ENCODE results near the gene THSD4. TPM values are rescaled to one million over a fixed set of nuclear protein-coding genes. Genes with fewer than 3 reads are reported as not detected.

THSD4 gene
- total RNA-seq, 1 experiment from 2014 or later = 0.29 TPM

DNA sequence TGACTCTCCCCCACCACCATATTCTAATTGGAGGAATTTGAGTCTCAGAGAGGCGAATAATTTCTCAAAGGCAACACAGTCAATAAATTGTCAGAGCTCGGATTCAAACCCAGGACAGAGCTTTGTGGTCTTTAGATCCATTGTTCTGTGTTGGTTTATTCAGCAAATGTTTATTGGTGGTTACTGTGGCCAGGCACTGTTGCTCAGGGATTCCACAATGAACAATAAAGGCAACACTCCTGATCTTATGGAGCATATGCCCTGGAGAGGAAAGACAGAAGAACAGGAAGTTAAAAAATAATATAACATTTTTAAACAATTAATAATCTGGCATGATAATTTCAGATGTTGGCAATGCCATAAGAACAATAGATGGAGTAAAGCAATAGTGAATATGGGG is 403.4 kb downstream of the THSD4 start:
- Mint-ChIP-seq H3K4me1 (ENCODE audit: low read depth, unreplicated experiment) (peaks cover 24% of the 10 kb centered on the region), H3K27me3 (ENCODE audit: insufficient read depth, unreplicated experiment) (no peaks in the 10 kb centered on the region), H3K4me3 (ENCODE audit: unreplicated experiment) (no peak overlapping the region), H3K27ac (ENCODE audit: unreplicated experiment) (no peak overlapping the region), H3K36me3 (ENCODE audit: insufficient read depth, unreplicated experiment) (no peaks in the 10 kb centered on the region), H3K9me3 (ENCODE audit: unreplicated experiment) (no peaks in the 10 kb centered on the region)
- H3K4me1 ChIP-seq = peaks cover 27% of the 10 kb centered on the region
- no peaks in the 10 kb centered on the region for H3K36me3 ChIP-seq (ENCODE audit: control insufficient read depth, insufficient read depth, low read length)
- H3K9me3 ChIP-seq = no peaks in the 10 kb centered on the region
- intact Hi-C loops (cut with micrococcal nuclease; ENCODE audit: unreplicated experiment) = loop anchor here (10.0 kb wide), 1 partner anchor 64 kb away; no protein-coding TSS in a partner anchor
- no peaks in the 10 kb centered on the region for H3K27me3 ChIP-seq (replicated peaks; ENCODE audit: control insufficient read depth, insufficient read depth, low read length)
- no TSS peak for BruUV-seq (replicated peaks)
- DNase-seq = no peak
- ChIA-PET CTCF (no interaction called here), POLR2A (no interaction called here)
- no peak overlapping the region for H3K4me3 ChIP-seq (ENCODE audit: low read depth, low read length)
- TF ChIP-seq, protein P1, sequence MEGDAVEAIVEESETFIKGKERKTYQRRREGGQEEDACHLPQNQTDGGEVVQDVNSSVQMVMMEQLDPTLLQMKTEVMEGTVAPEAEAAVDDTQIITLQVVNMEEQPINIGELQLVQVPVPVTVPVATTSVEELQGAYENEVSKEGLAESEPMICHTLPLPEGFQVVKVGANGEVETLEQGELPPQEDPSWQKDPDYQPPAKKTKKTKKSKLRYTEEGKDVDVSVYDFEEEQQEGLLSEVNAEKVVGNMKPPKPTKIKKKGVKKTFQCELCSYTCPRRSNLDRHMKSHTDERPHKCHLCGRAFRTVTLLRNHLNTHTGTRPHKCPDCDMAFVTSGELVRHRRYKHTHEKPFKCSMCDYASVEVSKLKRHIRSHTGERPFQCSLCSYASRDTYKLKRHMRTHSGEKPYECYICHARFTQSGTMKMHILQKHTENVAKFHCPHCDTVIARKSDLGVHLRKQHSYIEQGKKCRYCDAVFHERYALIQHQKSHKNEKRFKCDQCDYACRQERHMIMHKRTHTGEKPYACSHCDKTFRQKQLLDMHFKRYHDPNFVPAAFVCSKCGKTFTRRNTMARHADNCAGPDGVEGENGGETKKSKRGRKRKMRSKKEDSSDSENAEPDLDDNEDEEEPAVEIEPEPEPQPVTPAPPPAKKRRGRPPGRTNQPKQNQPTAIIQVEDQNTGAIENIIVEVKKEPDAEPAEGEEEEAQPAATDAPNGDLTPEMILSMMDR (IDR thresholded peaks at IDR 0.05; ENCODE audit: insufficient read depth in 1 of 2, low read depth in 1 of 2, low read length in 1 of 2, severe bottlenecking in 1 of 2, unreplicated experiment in 1 of 2) = no peak

DNA sequence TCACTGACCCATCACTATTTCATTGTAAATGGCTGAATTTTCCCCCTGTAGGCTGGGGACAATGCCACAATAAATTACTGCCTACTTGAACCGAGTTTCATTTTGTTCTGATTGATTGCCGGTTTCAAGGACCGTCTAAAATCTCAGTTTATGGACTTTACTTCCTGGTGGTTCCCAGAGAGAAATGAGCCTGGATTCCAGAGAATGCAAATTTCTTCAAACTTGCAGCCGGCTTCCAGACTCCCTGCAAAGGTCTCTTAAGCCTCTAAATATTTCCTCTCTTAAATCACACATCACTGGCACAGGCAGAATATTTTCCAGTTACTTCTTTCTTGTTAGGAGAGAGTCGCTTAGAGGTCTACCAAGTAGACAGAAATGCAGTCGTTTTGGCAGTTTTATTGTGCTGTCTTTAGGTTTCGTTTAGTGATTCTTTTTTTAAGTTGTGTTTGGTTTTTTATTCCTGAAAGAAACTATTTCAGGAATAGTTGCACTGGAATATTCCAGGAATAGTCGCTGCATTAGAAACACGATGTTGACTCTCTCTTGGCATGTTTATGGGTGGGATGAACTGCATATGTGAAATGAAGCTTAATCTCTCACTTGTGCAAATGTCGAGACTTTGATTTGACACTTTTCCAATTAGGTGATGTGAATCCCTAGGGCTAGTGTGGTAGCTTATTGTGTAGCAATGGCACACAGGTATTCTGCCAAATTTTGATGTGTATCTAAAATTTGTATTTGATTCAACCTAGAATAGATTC is 411.0 kb downstream of the THSD4 start:
- Mint-ChIP-seq H3K36me3 (ENCODE audit: insufficient read depth, unreplicated experiment) (no peaks in the 10 kb centered on the region), H3K27me3 (ENCODE audit: insufficient read depth, unreplicated experiment) (no peaks in the 10 kb centered on the region), H3K4me1 (ENCODE audit: low read depth, unreplicated experiment) (peaks cover 4% of the 10 kb centered on the region), H3K4me3 (ENCODE audit: unreplicated experiment) (no peak overlapping the region), H3K9me3 (ENCODE audit: unreplicated experiment) (no peaks in the 10 kb centered on the region), H3K27ac (ENCODE audit: unreplicated experiment) (no peak overlapping the region)
- no peak for DNase-seq
- peaks cover 10% of the 10 kb centered on the region for H3K4me1 ChIP-seq
- ChIA-PET CTCF (no interaction called here), POLR2A (no interaction called here)
- intact Hi-C loops (cut with micrococcal nuclease; ENCODE audit: unreplicated experiment) = no loop called here
- TF ChIP-seq, protein P1 (IDR thresholded peaks at IDR 0.05; ENCODE audit: insufficient read depth in 1 of 2, low read depth in 1 of 2, low read length in 1 of 2, severe bottlenecking in 1 of 2, unreplicated experiment in 1 of 2) = no peak
- no peak overlapping the region for H3K4me3 ChIP-seq (ENCODE audit: low read depth, low read length)
- no TSS peak for BruUV-seq (replicated peaks)
- no peaks in the 10 kb centered on the region for H3K27me3 ChIP-seq (replicated peaks; ENCODE audit: control insufficient read depth, insufficient read depth, low read length)
- no peaks in the 10 kb centered on the region for H3K36me3 ChIP-seq (ENCODE audit: control insufficient read depth, insufficient read depth, low read length)
- no peaks in the 10 kb centered on the region; the same call in 1 of the 2 replicates for H3K9me3 ChIP-seq

DNA sequence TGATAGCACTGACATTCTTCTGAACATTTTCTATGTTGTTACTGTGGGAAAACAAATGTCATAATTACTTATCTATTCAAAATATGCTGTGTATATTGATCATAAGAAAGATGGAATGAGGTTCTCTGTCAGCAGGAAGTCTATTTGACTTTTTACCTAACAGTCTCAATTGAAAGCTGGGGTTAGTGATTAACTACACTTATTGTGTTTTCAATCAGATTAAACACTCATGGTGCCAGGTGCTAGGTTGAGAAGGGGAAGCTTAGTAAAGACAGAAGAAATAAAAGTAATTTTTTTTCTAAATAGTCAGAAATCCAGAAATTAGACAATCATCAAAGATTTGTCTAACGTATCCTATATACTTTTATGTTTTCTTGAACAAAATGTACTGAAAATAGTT is 414.1 kb downstream of the THSD4 start:
- Mint-ChIP-seq H3K27ac (ENCODE audit: unreplicated experiment) (no peak overlapping the region), H3K27me3 (ENCODE audit: insufficient read depth, unreplicated experiment) (no peaks in the 10 kb centered on the region), H3K4me3 (ENCODE audit: unreplicated experiment) (no peak overlapping the region), H3K36me3 (ENCODE audit: insufficient read depth, unreplicated experiment) (no peaks in the 10 kb centered on the region), H3K9me3 (ENCODE audit: unreplicated experiment) (peaks cover 10% of the 10 kb centered on the region), H3K4me1 (ENCODE audit: low read depth, unreplicated experiment) (peaks cover 4% of the 10 kb centered on the region)
- no peaks in the 10 kb centered on the region for H3K27me3 ChIP-seq (replicated peaks; ENCODE audit: control insufficient read depth, insufficient read depth, low read length)
- BruUV-seq (replicated peaks) = no TSS peak
- DNase-seq = no peak
- TF ChIP-seq, protein P1 (IDR thresholded peaks at IDR 0.05; ENCODE audit: insufficient read depth in 1 of 2, low read depth in 1 of 2, low read length in 1 of 2, severe bottlenecking in 1 of 2, unreplicated experiment in 1 of 2) = no peak
- no peak overlapping the region for H3K4me3 ChIP-seq (ENCODE audit: low read depth, low read length)
- no peaks in the 10 kb centered on the region; the same call in 1 of the 2 replicates for H3K9me3 ChIP-seq
- H3K4me1 ChIP-seq = peaks cover 10% of the 10 kb centered on the region
- ChIA-PET POLR2A (no interaction called here), CTCF (no interaction called here)
- intact Hi-C loops (cut with micrococcal nuclease; ENCODE audit: unreplicated experiment) = no loop called here
- H3K36me3 ChIP-seq (ENCODE audit: control insufficient read depth, insufficient read depth, low read length) = no peaks in the 10 kb centered on the region
